Neural progenitor cell (in vitro differentiated cells): ENCODE results near the gene SPATA25. TPM values are rescaled to one million over a fixed set of nuclear protein-coding genes. Genes with fewer than 3 reads are reported as not detected.
A peak's percentile ranks its signal among the peaks of the same experiment; 100 is the strongest.

Source experiments
- DNase-seq: peaks from one replicate; pipeline ENCODE4 v3.0.0-alpha.2; 2016; ENCODE audit warnings: low spot score
- H2AFZ ChIP-seq: fragments of 200-600 bp; sonication (generic); replicated peaks from 2 replicates; pipeline ENCODE4 v1.6.1; 2016; ENCODE audit warnings: antibody characterized with exemption
- H3F3A ChIP-seq: fragments of 200-600 bp; sonication (generic); 2 replicates; pipeline ENCODE4 v1.6.1; 2016; ENCODE audit warnings: antibody characterized with exemption, low read depth
- H3K27ac ChIP-seq: fragments of 200-600 bp; sonication (generic); 2 replicates; pipeline ENCODE4 v1.5.1; 2016; ENCODE audit warnings: mild to moderate bottlenecking
- H3K27me3 ChIP-seq: fragments of 200-600 bp; sonication (generic); 2 replicates; pipeline ENCODE4 v1.6.1; 2016; ENCODE audit warnings: mild to moderate bottlenecking, moderate library complexity
- H3K36me3 ChIP-seq: fragments of 200-600 bp; sonication (generic); 2 replicates; pipeline ENCODE4 v1.5.1; 2016
- H3K4me1 ChIP-seq: fragments of 200-600 bp; sonication (generic); 2 replicates; pipeline ENCODE4 v1.6.1; 2016; ENCODE audit warnings: mixed run types
- H3K4me2 ChIP-seq: fragments of 200-600 bp; sonication (generic); 2 replicates; pipeline ENCODE4 v1.6.1; 2016
- H3K4me3 ChIP-seq: fragments of 200-600 bp; sonication (generic); 2 replicates; pipeline ENCODE4 v1.5.1; 2016
- H3K79me2 ChIP-seq: fragments of 200-600 bp; sonication (generic); 2 replicates; pipeline ENCODE4 v1.6.1; 2016; ENCODE audit warnings: low read depth
- H3K9ac ChIP-seq: fragments of 200-600 bp; sonication (generic); 2 replicates; pipeline ENCODE4 v1.6.1; 2016
- H3K9me3 ChIP-seq: fragments of 200-600 bp; sonication (generic); 2 replicates; pipeline ENCODE4 v1.5.1; 2016; ENCODE audit warnings: low read depth
- H4K20me1 ChIP-seq: fragments of 200-600 bp; sonication (generic); 2 replicates; pipeline ENCODE4 v1.6.1; 2016; ENCODE audit warnings: low read depth
- H3K27ac Mint-ChIP-seq: 3 replicates; pipeline ENCODE4 v1.8.0; 2021; ENCODE audit warnings: mixed read lengths
- H3K27me3 Mint-ChIP-seq: 2 replicates; pipeline ENCODE4 v1.8.0; 2022; ENCODE audit warnings: low read depth, mild to moderate bottlenecking, inconsistent platforms, moderate library complexity, mixed read lengths; ENCODE audit not compliant: insufficient read depth
- H3K36me3 Mint-ChIP-seq: 3 replicates; pipeline ENCODE4 v1.8.0; 2021; ENCODE audit warnings: mixed read lengths
- H3K4me1 Mint-ChIP-seq: 3 replicates; pipeline ENCODE4 v1.8.0; 2021; ENCODE audit warnings: mixed read lengths
- H3K4me3 Mint-ChIP-seq: 3 replicates; pipeline ENCODE4 v1.8.0; 2021; ENCODE audit warnings: mild to moderate bottlenecking, moderate library complexity, mixed read lengths
- H3K9me3 Mint-ChIP-seq: 3 replicates; pipeline ENCODE4 v1.8.0; 2020; ENCODE audit warnings: mixed read lengths
- EZH2 ChIP-seq: fragments of 200-600 bp; sonication (generic); IDR thresholded peaks from 2 replicates; pipeline ENCODE4 v1.6.1; 2017; ENCODE audit warnings: antibody characterized with exemption, mild to moderate bottlenecking, moderate library complexity
- EZH2phosphoT487 ChIP-seq: fragments of 200-600 bp; sonication (generic); IDR thresholded peaks from 2 replicates; pipeline ENCODE4 v1.6.1; 2017; ENCODE audit warnings: antibody characterized with exemption
- total RNA-seq: library from RNA; depleted of rRNA; stranded (reverse); fragments of >200 nt; gene quantifications from 2 replicates; pipeline ENCODE4 v1.2.3, GENCODE V29; 2015; ENCODE audit warnings: low replicate concordance
- TF ChIP-seq, protein P1 (sequence below): fragments of 200-600 bp; sonication (generic); IDR thresholded peaks from 2 replicates; pipeline ENCODE4 v1.5.1; 2017; ENCODE audit warnings: antibody characterized with exemption, mild to moderate bottlenecking

Gene SPATA25
- total RNA-seq, 1 donor from 2014 or later, result 0.54 TPM

GRCh38 chr20:45866454-45866853 lies 21.0 kb downstream of the SPATA25 start:
- no peak overlapping the region for H2AFZ ChIP-seq
- no peak overlapping the region for H3K4me3 ChIP-seq
- H3K9me3 ChIP-seq, result no peaks in the 10 kb centered on the region
- no peaks in the 10 kb centered on the region for H3F3A ChIP-seq
- H3K9me3 Mint-ChIP-seq, result no peaks in the 10 kb centered on the region
- no peaks in the 10 kb centered on the region for H3K4me1 ChIP-seq
- H3K9ac ChIP-seq, result no peak overlapping the region
- H4K20me1 ChIP-seq, result no peaks in the 10 kb centered on the region
- H3K36me3 Mint-ChIP-seq, result no peaks in the 10 kb centered on the region
- no peaks in the 10 kb centered on the region for H3K4me1 Mint-ChIP-seq
- H3K4me3 Mint-ChIP-seq, result no peak overlapping the region
- no peak overlapping the region for H3K4me2 ChIP-seq
- no peak overlapping the region for H3K27ac Mint-ChIP-seq
- DNase-seq, result no peak
- no peaks in the 10 kb centered on the region for H3K79me2 ChIP-seq
- H3K36me3 ChIP-seq, result no peaks in the 10 kb centered on the region
- H3K27me3 ChIP-seq, result no peaks in the 10 kb centered on the region
- no peak for TF ChIP-seq EZH2phosphoT487
- TF ChIP-seq, protein P1, sequence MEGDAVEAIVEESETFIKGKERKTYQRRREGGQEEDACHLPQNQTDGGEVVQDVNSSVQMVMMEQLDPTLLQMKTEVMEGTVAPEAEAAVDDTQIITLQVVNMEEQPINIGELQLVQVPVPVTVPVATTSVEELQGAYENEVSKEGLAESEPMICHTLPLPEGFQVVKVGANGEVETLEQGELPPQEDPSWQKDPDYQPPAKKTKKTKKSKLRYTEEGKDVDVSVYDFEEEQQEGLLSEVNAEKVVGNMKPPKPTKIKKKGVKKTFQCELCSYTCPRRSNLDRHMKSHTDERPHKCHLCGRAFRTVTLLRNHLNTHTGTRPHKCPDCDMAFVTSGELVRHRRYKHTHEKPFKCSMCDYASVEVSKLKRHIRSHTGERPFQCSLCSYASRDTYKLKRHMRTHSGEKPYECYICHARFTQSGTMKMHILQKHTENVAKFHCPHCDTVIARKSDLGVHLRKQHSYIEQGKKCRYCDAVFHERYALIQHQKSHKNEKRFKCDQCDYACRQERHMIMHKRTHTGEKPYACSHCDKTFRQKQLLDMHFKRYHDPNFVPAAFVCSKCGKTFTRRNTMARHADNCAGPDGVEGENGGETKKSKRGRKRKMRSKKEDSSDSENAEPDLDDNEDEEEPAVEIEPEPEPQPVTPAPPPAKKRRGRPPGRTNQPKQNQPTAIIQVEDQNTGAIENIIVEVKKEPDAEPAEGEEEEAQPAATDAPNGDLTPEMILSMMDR, result no peak
- H3K27me3 Mint-ChIP-seq, result no peaks in the 10 kb centered on the region
- no peak overlapping the region for H3K27ac ChIP-seq

- H4K20me1 ChIP-seq, result no peaks in the 10 kb centered on the region
- H3K9ac ChIP-seq, result no peak overlapping the region
- no peak overlapping the region for H3K4me2 ChIP-seq
- no peak for DNase-seq
- no peaks in the 10 kb centered on the region for H3F3A ChIP-seq
- H3K9me3 ChIP-seq, result no peaks in the 10 kb centered on the region
- Mint-ChIP-seq H3K9me3 (no peaks in the 10 kb centered on the region), H3K36me3 (no peaks in the 10 kb centered on the region), H3K4me3 (no peak overlapping the region), H3K27ac (peak overlapping the region; percentile 35), H3K4me1 (no peaks in the 10 kb centered on the region), H3K27me3 (peaks cover 2% of the 10 kb centered on the region)
- H3K4me1 ChIP-seq, result no peaks in the 10 kb centered on the region
- TF ChIP-seq, protein P1, result no peak
- TF ChIP-seq EZH2 (no peak), EZH2phosphoT487 (no peak)
- no peak overlapping the region for H2AFZ ChIP-seq
- H3K27ac ChIP-seq, result no peak overlapping the region
- H3K27me3 ChIP-seq, result no peaks in the 10 kb centered on the region
- H3K36me3 ChIP-seq, result no peaks in the 10 kb centered on the region
- no peaks in the 10 kb centered on the region for H3K79me2 ChIP-seq
- no peak overlapping the region for H3K4me3 ChIP-seq
These were observed 23.6 kb downstream of the SPATA25 start for GRCh38 chr20:45863543-45864470.

DNA sequence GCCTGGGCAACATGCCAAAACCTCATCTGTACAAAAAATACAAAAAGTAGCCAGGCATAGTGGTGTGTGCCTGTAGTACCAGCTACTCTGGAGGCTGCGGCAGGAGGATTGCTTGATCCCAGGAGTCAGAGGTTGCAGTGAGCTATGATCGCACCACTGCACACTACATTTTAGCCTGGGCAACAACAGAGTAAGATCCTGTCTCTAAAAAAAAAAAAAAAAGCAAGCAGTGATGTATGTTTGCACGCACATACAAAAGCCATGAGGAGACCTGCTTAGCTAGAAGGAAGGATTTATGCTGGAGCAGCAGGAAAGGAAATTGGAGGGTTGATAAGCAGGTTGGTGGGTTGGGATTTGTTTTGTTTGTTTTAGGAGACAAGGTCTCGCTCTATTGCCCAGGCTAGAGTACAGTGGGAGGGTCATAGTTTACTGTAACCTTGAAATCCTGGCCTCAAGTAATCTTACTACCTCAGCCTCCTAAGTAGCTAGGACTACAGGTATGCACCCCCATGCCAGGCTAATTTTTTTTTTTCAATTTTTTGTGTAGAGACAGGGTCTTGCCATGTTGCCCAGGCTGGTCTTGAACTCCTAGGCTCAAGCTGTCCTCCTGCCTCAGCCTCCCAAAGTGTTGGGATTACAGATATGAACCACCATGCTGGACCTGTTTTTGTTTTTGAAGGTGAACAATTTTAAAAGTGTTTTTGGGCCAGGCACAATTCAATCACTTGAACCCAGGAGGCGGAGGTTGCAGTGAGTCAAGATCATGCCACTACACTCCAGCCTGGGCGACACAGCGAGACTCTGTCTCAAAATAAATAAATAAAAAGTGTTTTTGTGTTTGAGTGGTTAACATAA lies 26.0 kb downstream of the SPATA25 start:
- DNase-seq, result no peak
- Histone ChIP-seq H3K4me2 (no peak overlapping the region), H3K4me3 (no peak overlapping the region), H3K79me2 (peaks cover 4% of the 10 kb centered on the region), H3K9ac (no peak overlapping the region), H3K36me3 (no peaks in the 10 kb centered on the region), H4K20me1 (no peaks in the 10 kb centered on the region), H3K4me1 (no peaks in the 10 kb centered on the region), H2AFZ (no peak overlapping the region), H3K27me3 (no peaks in the 10 kb centered on the region), H3K27ac (no peak overlapping the region), H3K9me3 (no peaks in the 10 kb centered on the region), H3F3A (no peaks in the 10 kb centered on the region)
- Mint-ChIP-seq H3K9me3 (no peaks in the 10 kb centered on the region), H3K4me3 (no peak overlapping the region), H3K27me3 (peaks cover 2% of the 10 kb centered on the region), H3K4me1 (peaks cover 17% of the 10 kb centered on the region), H3K27ac (no peak overlapping the region), H3K36me3 (no peaks in the 10 kb centered on the region)
- TF ChIP-seq EZH2 (no peak), EZH2phosphoT487 (no peak)
- TF ChIP-seq, protein P1, result no peak
